ENCODE measurements around the gene PDE6G. TPM values are rescaled to one million over a fixed set of nuclear protein-coding genes. Genes with fewer than 3 reads are reported as not detected.
A peak's percentile ranks its signal among the peaks of the same experiment; 100 is the strongest.

The PDE6G gene
- total RNA-seq, 1 donor from 2014 or later = not detected

DNA sequence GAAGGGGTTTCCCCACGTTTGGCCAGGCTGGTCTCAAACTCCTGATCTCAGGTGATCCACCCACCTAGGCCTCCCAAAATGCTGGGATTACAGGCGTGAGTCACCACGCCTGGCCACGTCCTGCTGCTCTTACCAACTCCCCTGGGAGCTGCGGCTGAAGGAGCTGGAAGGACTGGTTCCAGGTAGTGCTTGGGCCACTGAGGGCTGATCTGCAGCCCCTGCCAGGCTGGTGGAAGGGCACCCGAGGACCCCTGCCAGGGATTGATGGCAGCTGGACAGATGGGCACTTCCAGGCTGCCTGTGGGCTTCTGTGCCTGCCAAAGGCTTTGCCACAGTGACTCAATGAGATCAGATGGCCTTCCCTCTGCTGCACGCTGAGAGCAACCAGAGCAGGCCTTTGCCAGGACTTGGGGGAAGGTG, 7.7 kb upstream of the PDE6G start:
- DNase-seq (ENCODE audit: low read depth) = peak; percentile 64

DNA sequence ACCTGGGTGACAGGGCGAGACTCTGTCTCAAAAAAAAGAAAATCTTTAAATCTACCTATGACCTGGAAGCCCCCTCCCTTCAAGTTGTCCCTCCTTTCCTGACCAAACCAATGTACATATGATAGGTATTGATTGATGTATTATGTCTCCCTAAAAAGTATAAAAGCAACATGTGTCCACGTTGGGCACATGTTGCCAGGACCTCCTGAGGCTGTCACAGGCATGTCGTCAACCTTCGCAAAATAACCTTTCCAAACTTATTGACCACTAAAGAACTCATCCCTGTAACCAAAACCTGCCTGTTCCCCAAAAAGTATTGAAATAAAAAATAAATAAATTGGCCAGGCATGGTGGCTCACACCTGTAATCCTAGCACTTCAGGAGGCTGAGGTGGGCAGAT, 5.7 kb upstream of the PDE6G start:
- DNase-seq (ENCODE audit: low read depth) = no peak

DNA sequence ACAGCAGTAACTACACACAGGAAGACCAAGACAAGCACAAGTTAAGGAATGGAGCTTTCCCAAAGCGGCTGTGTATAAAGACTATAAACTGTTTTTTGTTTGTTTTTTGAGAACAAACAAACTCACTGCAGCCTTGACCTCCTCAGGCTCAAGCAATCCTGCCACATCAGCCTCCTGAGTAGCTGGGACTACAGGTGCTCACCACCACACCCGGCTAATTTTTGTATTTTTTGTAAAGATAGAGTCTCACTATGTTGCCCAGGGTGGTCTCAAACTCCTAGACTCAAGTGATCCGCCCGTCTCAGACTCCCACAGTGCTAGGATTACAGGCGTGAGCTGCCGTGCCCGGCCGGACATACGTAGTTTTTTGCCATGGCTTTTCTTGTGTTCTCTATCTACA, 4.1 kb upstream of the PDE6G start:
- no peak for DNase-seq (ENCODE audit: low read depth)

DNA sequence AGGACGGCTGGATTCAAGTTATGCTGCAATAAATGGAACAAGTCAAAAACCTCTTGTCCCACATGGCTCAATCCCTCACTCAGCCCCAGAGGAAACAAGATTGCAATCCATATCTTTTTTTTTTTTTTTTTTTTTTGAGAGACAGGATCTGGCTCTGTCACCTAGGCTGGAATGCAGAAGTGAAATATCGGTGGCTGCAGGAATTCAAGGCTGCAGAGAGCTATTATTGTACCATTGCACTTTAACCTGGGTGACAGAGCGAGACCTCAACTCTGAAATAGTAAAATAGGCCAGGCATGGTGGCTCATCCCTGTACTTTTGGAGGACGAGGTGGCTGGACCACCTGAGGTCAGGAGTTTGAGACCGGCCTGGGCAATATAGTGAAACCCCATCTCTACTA, 2.7 kb upstream of the PDE6G start:
- no peak for DNase-seq (ENCODE audit: low read depth)

DNA sequence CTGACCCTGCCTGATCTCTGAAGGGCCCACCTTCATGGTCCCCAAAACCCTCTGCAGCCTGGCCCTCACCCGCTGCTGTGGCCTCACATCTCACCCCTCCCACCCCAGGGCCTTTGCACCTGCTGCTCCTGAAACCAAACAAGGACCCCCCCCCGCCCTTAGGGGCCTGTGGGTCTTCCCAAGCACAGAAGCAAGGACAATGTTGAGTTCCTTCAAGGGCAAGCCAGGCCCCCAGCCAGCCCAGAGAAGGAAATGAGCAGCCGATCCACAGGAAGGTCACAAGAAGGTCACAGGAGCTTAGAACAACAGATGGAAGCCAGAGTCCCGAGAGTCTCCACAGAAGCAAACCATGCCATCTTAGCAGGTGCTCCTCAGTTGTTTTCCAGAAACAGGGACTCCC, 493 bp upstream of the PDE6G start:
- no peak for DNase-seq (ENCODE audit: low read depth)

DNA sequence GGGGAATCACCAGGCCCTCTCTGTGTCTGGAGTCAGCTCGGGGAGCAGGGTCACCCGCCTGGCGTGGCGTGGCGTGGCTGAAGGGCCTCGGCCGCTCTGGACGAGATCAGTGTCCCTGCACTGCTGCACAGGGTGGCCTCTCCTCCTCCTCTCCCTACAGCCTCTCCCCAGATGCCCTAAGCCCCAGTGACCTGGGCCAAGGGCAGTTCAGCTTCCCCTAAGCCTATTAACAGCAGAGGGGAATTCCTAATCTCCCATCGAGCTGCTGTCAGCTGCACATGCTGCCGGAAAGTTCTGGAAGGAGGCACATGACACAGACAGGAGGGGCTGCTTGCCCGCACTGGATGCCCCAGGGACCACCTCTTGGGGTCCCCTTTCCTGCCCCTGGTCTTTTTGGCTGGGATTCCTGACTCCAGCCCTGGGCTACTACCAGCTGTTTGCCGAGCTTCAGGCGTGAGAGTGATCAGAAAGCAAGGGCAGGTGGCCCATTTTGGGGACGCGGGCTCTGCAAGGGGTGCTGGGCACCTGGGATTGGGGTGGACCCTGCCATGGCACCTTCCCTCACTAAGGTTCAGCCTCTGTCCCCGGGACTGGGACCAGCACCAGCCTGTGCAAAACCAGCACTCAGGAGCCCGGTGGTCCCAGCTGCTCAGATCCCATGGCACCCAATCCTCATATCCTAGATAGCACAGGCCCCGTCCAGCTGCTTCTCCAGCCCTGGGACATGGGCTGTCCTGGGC, 794 bp downstream of the PDE6G start:
- DNase-seq (ENCODE audit: low read depth) = no peak

DNA sequence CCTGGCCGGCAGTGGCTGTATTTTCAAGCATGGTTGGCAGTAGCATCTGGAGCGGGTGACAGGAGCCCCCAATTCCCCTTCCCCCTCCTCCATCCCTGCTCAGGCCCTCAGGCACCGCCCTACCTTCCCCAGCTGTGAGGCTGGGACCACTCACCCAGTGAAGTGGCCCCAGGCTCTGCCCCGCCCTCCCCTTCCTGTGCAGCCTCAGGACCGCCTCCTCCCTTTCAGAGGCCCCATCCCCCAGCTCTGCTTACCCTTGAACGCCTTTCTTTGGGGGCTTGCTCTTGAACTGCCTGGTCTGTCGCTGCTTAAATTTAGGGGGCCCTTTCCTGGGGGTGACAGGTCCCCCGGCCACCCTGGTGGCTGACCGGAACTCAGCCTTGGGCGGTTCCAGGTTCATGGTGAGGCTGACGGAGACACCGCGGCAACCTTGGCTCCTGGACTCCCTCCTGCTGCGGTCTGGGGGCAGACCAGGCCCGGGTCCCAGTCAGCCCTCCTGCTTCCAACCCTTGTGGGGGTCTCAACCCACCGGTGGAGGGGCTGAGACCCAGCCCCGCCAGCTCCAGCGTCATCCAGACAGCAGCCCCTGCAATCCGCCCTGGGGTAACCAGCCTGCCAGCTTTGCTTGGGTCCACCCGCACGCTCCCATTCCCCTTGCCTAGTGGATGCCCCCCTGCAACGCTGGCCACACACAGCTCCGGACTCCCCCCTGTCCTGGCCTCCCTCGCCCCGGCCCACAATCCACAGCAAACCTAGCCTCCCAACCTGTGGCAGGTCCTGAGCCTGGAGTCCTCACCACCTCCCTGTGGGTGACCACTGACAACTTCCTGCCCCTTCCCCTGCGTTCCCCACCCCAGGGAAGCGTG, 3.2 kb downstream of the PDE6G start:
- DNase-seq (ENCODE audit: low read depth) = no peak

DNA sequence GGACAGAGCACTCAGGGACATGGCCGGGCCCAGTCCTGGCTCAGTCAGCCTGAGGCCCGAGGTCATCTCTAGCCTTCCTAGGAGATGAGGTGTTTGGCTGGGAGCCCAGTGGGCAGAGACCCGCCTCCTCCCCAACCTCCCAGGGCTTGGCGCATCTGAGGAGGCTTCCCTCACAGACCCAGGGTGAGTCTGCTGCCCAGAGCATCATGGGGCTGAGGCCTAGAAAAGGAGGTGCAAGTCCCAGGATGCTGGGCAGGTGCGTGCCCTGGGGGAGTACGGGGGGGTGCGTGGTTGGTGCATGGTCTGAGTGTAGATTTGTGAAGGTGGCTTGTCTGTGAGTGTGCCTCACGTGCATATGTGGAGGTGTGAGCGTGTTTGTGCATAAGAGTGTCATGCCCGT, 4.7 kb downstream of the PDE6G start:
- DNase-seq (ENCODE audit: low read depth) = peak; percentile 65

DNA sequence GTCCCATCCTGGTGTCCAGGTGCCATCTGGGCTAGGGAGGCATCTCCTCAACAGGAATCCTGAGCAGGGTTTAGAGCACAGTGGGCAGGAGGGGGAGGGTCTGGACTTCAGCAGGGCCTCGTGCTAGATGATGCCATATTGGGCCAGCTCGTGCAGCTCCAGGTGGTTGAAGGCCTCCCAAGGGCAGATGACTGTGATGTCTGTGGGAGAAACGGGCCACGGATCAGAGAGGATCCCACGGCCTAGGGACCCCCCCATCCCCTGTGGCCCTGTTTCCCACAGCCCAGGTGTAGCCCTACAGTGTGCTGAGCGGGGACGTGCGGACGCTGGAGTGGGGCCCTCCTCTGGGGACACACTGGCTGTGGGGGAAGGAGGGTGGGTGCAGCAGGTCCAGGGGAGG, 5.4 kb downstream of the PDE6G start:
- DNase-seq (ENCODE audit: low read depth) = no peak

DNA sequence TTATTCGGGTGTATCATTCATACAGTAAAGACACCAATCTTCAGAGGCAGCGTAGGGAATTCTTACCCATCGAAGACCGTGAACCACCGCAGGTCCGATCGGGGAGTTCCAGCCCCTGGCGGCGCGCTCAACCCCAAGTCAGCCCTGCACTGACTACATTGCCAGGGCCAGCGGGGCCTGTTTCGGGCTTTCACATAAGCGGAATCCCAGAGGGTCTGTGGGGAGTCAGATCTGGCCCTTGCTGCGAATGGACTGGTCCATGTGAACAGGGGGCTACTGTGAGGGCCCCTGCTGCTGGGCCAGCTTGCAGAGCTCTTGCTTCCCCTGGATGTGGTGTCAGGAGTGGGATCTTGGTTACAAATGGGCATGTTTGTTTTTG, 7.6 kb downstream of the PDE6G start:
- no peak for DNase-seq (ENCODE audit: low read depth)

DNA sequence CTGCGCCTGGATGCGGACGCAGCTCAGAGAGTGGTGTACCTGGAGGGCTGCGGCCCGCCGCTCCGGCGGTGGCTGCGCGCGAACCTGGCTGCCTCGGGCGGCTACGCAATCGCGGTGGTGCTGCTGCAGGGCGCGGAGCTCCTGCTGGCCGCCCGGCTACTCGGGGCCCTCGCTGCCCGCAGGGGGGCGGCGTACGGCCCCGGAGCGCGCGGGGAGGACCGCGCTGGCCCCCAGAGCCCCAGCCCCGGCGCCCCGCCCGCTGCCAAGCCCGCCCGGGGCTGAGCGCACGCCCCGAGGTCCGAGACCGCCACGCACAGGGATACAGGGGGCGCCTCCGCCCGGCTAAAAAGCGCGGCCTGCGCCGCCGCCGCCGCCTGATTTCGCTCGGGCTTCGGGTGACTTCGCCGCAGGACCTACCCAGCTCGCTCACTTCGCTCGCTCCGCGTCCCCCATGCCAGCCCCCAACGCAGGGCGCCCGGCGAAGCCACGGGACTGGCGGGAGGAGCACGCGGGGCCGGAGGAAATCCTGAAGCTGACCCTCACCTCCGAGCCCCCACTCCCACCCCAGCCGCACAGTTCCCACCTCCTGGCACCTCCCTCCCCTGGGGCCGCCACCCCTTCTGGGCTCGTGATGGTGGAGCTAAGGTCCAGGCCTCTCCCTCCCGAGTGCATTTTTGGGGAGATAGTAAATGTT, 8.2 kb downstream of the PDE6G start:
- DNase-seq (ENCODE audit: low read depth) = no peak

DNA sequence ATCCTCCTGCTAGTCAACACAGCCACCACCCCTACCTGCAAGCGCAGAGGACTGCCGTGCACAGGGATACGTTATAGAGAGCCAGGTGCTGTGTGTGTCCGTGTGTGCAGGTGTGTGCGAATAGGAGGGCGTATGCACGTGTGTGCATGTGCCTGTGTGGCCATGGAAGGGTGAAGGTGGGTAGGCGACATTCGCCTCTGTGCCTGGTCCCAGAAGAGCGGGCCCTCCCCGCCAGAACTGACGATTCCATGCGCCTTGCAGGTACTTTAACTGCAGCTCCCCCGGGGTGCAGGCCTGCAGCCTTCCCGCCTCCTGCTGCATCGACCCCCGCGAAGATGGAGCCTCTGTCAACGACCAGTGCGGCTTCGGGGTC, 8.7 kb downstream of the PDE6G start:
- DNase-seq (ENCODE audit: low read depth) = no peak

DNA sequence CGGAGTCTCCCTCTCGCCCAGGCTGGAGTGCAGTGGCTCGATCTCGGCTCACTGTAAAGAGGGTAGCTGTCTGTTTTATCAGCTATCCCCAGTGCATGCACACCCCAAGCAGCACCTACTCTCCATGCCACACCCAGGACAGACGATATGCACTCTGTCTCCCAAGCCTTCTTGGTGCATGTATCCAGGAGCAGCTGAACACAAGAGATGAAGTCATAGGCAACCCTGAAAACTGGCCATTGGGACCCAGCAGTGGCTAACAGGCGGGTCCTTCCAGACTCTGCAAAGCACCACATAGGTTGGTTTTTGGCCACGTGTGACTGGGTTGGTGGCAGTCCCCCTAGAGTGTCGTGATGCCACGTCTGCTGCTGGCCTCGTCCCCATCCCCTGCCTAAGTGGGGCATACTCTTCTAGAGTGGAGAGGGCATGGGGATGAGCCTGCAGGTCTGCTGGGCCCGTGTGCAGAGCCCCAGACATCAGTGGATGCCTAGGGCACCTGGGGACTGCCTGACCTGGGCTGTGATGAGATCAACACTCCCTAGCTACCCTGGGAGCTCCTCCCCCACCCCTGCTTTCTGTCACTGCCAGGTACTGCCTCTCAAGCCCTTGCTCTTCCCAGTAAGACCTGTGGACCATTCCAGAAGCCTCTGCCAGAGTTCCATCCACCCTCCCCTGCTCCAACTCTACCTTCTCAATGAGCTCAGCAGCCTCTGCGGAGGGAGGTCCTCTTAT, 9.3 kb downstream of the PDE6G start:
- no peak for DNase-seq (ENCODE audit: low read depth)

DNA sequence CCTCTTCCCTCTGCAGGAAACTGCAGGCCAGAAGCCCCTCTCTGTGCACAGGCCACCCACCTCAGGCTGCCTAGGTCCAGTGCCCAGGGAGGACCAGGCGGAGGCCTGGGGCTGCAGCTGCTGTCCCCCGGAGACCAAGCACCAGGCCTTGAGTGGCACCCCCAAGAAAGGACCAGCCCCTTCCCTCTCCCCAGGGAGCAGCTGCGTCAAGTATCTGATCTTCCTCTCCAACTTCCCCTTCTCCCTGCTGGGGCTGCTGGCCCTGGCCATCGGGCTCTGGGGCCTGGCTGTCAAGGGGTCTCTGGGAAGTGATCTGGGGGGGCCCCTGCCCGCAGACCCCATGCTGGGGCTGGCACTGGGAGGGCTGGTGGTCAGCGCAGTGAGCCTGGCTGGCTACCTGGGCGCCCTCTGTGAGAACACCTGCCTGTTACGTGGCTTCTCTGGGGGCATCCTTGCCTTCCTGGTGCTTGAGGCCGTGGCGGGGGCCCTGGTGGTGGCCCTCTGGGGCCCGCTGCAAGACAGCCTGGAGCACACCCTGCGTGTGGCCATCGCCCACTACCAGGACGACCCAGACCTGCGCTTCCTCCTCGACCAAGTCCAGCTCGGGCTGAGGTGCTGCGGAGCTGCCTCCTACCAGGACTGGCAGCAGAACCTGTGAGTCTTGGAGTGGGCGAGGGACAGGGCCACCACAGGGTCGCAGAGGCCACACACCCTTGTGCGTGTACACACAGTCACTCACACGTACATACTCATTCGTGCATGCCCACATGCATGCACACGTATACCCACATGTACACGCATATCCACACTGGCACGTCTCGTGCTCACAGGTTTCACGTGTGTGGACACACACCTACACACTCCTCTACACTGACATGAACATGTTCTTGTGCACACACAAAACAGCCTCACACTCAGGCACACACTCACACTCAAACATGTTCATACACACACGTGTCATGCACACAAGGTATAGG, 11.1 kb downstream of the PDE6G start:
- no peak for DNase-seq (ENCODE audit: low read depth)

DNA sequence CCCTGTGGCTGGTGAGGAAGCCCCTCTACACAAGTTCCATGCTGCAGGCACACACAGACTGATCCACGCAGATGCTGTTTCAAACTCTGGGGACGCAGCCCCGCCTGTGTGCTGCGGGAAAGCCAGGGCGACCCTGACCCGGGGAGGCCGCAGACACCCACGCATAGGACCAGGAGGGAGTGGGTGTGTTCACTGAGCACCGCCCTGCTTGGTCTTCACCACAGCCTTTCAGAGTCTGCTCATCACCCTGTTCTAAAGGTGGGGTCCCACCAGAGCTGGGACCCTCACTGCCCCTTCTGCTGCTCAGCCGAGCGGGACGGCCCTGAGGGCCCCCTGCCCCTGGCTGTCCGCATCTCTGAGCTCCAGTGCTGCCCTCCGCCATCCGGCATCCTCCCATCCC, 11.8 kb downstream of the PDE6G start:
- DNase-seq (ENCODE audit: low read depth) = no peak

DNA sequence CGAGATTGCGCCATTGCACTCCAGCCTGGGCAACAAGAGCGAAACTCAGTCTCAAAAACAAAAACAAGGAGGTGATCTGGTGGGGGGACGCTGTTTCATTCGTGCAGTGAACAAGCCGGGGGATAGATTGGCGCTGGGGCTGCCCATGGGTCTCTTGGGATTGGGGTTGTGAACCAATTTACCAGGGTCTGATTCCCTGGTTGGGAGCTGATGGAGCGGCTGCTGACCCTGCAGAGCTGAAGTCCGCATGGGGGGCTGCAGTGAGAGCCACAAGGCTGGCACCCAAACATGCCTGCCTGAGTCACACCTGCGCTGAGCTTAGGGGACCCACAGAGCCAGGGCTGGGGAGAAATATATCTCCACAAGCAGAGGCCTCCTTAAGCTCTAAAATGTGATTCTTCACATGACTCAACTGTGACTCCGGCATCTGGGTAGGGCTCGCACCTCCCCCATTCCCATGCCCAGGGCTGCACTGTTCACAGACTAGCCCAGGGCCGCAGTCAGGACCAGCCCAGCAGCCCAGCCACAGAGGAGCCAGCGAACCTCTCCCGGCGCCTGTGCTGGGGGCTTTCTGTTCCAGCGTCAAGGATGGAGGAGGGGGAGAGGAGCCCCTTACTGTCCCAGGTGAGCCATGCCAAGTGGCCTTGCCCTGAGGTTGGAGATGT, 14.4 kb downstream of the PDE6G start:
- peak; percentile 65 for DNase-seq (ENCODE audit: low read depth)

DNA sequence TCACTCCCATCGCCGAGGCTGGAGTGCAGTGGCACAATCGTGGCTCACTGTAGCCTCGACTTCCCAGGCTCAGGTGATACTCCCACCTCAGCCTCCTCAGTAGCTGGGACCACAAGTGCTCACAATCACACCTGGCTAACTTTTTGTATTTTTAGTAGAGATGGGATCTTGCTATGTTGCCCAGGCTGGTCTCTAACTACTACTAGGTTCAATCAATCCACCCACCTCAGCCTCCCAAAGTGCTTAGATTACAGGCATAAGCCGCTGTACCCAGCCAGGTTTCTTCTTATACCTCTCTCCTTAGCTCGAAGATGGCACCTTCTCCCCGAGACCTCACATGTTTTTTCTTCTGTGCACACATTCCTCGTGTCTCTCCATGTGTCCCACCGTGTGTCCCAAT, 16.3 kb downstream of the PDE6G start:
- DNase-seq (ENCODE audit: low read depth) = no peak

DNA sequence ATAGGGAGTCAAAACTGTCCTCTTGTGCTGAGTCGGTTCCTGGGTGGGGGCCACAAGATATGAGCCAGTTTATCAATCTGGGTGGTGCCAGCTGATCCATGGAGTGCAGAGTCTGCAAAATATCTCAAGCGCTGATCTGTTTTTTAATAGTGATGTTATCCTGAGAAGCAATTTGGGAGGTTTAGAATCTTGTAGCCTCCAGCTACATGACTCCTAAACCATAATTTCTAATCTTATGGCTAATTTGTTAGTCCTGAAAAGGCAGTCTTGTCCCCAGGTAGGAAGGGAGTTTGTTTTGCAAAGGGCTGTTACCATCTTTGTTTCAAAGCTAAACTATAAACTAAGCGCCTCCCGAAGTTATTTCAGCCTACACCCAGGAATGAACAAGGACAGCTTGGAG, 17.7 kb downstream of the PDE6G start:
- no peak for DNase-seq (ENCODE audit: low read depth)

DNA sequence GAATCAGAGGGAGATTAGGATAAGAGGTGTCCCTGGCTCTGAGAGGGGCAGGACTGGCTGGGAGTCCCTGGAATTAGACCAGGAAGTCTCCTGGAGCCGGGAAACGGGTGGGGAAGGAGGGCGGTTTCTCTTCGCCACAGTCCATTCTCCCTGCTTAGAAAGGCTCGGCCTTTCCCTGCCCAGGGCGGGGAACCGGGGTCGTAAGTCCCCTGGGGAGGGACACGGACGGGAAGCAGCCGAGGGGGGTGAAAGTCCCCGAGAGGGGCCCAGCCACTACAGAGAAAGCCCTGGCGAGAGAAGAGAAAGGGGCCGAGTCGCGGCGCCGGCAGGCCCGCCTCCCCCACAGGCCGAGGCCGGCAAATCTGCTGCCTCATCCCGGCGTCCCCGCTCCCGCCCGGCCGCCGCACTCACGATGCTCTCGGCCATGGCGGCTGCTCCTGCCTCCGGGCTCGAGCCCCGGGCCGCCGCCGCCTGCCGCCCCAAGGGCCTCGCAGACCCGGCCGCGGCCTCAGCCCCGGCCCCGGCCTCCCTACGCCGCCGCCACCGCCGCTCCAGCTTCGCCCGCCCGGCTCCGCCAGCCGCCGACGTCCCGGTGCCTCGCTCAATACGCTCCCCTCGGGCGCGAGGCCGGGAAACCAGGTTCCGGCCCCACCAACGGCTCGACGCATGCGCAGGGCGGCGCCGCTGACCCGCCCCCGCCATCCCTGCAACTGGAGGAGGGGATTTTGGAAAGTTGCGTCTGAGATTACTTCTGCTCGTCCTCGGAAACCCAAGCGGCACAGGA, 19.6 kb downstream of the PDE6G start, which contains the start of the genes NPLOC4 and TSPAN10:
Gene NPLOC4 (minus strand): TSS at position 608 of the 784 bp plus-strand sequence. CDS start 182 bp downstream, at position 426.
Gene TSPAN10 (plus strand): TSS at position 692 of the 784 bp plus-strand sequence. CDS start 5,217 bp downstream, outside the sequence.
- DNase-seq (ENCODE audit: low read depth) = peak; percentile 88

Measured in myocyte (in vitro differentiated cells).